ENCODE data around the gene PPP1R14D.
A peak's percentile ranks its signal among the peaks of the same experiment; 100 is the strongest.
"Not testable (repeated sequence)": the region's sequence is repeated elsewhere in the genome, so short reads cannot be mapped to it uniquely, and the experiment has no call there.

PPP1R14D gene, protein sequence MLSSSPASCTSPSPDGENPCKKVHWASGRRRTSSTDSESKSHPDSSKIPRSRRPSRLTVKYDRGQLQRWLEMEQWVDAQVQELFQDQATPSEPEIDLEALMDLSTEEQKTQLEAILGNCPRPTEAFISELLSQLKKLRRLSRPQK

DNA sequence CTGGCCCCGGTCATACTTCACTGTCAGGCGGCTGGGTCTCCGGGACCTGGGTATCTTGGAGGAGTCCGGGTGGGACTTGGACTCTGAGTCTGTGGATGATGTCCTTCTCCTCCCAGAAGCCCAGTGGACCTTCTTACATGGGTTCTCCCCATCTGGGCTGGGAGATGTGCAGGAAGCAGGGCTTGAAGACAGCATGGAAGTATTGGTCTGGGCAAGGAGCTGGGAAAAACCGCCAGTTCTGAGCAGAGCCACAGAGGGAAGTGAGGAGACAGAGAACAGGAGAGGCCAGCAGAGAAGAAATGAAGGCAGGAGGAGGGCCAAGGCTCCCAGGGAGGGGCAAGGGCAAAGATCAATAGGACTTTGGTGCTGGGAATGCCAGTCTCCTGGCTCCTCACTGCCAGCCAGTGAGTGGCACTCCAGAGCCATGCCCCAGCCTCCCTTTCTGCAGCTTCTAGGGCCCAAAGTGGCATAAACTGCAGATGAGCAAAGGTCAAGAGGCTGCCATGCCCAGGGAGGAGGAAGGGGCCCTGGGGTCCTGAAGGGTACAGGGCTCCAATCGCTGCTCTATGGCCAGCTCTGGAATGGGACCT is at the start of gene PPP1R14D:
Gene PPP1R14D (minus strand): TSS at position 262 of the 590 bp plus-strand sequence. CDS start 67 bp downstream, at position 195.
- DNase-seq (ENCODE audit: low read depth): no peak

DNA sequence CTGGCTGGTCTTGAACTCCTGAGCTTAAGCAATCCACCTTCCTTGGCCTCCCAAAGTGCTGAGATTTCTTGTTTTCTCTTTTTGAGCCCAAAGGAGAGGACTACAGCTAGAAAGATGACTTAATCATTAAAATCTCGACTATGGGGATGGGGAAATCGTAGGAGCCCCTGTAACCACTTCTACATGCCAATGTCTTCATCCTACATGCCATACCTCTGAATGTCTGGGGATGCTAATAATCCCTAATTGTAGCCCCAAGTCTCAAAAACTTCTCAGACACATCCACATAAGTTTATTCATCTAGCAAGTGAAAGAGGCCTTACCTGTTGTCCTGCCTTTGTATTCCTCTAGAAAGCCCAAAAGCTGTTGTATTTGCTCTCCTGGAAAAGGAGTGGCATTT is 49.2 kb upstream of the PPP1R14D start:
- no peak for DNase-seq (ENCODE audit: low read depth)

DNA sequence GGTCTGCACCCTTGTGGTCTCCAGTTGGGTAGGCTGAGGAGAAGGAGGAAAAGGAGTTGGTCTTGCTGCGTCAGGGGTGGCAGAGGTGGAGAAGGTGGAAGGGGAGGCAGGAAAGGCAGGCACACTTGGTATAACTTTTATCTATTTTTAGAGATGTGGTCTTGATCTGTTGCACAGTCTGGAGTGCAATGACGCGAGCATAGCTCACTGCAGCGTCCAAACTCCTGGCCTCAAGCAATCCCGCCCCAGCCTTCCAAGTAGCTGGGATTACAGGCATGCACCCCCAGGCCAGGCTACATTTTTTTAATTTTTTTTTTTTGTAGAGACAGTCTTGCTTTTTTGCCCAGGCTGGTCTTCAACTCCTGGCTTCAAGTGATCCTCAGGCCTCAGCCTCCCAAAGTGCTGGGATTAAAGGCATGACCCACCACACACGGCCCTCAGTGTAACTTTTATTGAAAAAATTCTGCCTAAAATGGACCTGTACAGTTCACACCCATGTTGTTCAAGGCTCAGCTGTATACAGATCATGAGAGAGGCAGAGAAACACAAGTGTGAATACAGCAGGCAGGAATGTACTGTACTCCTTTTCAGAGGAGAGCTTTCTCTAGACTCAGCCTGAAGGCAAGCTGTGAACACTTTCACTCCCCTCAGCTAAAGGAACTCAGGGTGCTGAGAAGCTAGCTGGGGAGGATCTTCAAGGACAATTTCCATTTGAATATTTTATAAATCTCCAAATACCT is 47.7 kb upstream of the PPP1R14D start:
- DNase-seq (ENCODE audit: low read depth): no peak

DNA sequence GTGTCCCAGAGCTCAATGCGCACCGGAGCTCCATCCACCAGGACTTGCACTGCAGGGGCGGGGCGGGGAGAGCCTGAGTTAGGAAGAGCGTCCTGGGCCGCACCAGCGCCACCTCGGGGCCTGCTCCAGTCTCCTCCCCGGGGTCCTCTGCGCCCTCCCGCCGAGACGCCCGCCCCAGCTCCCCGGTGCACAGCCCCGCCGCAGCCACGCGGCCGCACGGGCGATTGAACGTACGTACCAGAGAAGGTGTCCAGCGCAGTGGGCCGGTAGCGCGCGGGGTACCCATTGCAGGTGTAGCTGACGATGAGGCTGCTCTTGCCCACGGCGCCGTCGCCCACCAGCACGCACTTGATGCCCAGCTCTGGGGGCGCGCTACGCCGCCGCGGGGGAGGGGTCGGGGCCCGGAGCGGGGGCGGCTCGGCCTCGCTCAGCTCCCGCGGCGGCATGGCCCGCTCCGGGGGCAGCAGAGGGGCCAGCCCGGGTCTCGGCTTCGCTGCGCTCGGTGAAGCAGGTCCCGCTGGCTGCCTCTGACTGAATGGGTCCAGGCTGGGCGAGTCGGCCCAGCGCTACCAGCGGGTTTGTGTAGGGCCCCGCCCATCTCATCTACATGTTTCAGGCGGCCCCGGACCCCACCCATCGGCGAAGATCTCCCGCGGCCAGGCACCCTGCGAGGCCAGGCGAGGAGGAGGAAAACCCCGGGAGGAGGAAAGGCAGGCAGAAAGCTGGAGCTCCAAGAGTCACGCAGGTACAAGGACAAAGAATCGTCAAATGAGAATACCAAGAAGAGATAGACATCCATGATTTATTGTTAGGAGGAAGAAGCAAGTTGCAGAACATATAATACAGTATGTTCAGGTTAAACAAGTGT is 45.4 kb upstream of the PPP1R14D start, which contains the start of gene RHOV:
Gene RHOV (minus strand): TSS at position 541 of the 868 bp plus-strand sequence. CDS start 95 bp downstream, at position 446.
- no peak for DNase-seq (ENCODE audit: low read depth)

DNA sequence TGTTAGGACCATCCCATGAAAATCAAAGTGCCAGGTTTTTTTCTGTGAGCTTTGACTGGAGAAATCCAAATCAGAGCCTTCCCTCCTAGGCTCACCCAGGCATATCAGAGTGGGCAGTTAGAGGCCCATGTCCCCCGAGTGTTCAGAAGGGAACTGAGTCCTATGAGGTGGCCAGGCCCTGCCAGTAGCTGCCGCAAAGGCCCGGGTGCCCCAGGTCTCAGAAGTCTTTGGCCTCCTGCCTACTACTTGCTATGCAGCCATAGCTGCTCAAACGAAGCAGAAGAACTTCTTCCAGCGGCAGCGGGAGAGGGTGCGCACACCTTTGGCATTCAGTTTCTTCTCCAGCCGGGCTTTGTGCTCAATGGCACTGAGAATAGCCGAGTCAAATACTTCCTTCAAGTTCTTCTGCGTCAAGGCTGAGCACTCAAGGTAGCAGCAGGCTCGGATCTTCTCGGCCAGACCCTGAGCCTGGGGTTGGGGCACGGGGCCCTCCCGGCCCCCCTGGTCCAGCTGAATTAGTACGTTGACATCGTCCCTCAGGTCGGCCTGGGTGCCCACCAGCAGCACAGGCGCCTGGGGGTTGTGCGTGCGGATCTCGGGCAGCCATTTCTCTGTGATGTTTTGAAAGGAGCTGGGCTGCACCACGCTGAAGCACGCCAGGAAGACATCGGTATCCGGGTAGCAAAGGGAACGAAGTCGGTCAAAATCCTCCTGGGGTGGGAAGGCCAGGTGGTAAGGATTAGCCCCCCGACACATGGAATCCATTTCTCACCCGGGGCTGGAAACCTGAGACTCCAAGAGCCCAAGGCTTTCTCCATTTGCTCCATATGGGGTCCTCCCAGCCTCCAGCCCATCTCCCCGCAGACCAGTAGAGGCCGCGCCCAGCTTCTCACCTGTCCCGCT is 44.5 kb upstream of the PPP1R14D start:
- DNase-seq (ENCODE audit: low read depth): no peak

DNA sequence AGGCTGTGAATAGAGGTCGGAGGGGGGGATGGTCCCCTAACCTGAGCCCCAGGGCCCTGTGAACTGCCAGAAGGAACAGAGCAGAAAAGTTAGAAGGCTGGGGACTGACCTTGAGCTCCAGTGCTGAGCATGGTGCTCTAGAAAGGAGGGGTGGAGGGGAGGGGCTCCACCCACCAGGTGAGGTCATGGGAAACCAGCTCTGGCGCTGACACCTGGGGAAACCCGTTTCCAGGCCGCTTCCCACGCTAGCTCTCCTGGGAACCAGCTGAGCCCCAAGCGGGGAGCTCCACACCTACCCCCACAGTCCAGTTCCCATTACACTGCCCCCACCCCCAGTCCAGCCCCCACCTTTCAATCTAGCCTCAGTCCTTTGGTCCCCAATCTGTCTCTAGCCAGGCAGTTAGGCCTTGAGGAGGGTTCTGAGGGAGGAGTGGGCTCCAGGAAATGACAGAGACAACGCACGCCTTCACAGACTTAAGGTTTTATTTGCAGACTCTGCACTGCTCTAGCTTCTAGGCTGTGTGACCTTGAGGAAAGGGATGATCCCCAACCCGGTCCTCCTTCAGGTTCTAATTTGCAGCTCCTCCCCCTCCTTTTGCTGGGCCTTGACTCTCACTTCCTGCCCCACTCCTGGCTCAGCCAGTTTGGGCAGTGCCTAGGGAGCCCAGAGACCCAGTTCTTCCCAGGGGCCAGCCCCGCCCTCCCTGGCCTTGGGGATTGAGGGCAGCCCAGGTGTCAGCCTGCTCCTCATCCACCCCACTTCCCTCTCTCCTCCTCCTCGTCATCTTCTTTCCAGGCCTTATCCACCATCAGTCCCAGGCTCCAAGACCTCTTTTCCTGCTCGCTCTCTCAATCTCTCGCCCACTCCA is 43.5 kb upstream of the PPP1R14D start:
- no peak for DNase-seq (ENCODE audit: low read depth)

DNA sequence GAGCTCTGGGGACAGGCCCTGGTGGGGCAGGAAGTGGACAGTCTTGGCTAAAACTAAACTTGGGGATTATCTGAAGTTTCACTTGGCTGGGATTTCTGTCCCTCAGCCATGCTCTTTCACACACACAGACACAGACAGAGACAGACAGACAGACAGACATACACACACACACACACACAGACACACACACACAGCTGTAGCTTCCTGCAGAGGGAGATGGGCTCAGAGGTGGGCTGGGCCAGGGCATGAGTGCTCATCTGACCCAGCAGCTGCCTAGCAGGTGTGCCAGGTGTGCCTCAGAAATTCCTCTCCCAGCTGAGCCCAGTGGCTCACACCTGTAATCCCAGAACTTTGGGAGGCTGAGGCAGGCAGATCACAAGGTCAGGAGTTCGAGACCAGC is 42.2 kb upstream of the PPP1R14D start:
- no peak for DNase-seq (ENCODE audit: low read depth)

DNA sequence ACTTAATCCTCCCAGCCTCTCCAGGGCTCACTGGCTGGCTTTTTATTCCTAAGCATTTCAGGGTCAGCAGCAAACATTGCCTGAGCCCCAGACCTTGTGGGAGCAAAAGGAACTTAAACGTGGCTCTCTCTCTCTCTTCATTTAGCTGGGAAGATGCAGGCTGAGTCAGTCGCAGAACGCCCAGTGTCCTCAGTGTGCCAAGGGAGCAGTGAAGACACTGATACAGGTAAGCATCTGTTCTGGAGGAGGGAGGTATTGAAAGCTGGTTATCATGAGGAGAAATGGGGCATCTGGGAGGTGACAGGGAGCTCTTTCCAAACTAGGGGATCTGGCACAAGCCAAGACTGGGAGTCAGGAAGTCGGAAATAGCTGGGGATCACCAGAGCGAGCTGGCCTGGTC is 41.2 kb upstream of the PPP1R14D start:
- no peak for DNase-seq (ENCODE audit: low read depth)

DNA sequence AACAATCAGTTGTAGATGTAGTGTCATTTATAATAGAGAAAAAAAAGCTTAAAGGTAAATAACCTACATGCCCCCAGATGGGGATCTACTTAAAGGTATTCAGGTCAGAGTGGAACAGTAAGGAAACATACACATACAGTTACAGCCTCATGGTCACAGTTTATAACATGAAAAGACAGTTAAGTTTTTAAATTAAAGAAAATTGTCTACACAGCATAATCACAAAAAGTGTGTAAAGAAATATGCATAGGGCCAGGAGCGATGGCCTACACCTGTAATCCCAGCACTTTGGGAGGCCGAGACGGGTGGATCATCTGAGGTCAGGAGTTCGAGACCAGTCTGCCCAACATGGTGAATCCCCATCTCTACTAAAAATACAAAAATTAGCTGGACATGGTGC is 38.7 kb upstream of the PPP1R14D start:
- DNase-seq (ENCODE audit: low read depth): no peak

DNA sequence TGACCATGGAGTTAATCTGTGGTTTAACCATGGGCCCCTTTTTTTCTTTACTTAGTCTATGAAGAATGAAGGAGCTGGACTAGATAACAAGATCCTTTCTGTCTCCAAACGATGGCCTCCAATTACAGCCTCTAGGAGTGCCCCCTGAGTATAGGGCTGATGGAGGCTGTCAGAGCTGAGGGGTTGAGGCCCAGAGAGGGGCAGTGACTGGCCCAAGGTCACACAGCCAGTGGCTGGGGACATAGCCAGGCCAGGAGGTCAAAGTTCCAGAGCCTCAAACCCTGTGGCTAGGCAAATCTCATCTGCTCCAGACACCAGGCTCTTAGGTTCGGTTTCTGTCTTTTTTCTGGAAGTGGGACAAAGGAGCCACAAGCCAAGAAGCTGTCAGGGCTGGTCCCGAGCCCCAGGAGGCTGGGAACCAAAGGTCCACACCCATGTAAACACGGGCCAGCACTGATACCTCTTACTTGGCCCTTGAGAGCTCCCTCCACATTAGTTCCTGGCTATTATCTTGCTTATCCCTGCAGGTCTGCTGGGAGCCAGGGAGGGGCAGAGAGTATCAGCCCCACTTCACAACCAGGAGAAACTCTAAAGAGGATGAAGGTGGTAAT is 35.3 kb upstream of the PPP1R14D start:
- no peak for DNase-seq (ENCODE audit: low read depth)

DNA sequence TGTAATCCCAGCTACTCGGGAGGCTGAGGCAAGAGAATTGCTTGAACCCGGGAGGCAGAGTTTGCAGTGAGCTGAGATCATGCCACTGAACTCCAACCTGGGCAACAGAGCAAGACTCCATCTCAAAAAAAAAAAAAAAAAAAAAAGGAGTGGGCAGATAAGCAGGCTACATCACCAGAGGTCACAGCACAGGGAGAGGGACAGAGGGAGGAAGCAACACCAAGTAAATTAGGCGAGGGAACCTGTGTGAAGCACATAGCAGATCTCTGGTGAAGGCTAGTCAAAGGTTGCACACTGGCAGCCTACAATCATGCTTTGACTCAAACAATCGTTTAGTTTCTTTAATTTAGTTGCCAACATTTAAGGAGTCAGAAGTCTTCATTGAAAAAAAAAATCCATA is 32.6 kb upstream of the PPP1R14D start:
- DNase-seq (ENCODE audit: low read depth): not testable (repeated sequence)

DNA sequence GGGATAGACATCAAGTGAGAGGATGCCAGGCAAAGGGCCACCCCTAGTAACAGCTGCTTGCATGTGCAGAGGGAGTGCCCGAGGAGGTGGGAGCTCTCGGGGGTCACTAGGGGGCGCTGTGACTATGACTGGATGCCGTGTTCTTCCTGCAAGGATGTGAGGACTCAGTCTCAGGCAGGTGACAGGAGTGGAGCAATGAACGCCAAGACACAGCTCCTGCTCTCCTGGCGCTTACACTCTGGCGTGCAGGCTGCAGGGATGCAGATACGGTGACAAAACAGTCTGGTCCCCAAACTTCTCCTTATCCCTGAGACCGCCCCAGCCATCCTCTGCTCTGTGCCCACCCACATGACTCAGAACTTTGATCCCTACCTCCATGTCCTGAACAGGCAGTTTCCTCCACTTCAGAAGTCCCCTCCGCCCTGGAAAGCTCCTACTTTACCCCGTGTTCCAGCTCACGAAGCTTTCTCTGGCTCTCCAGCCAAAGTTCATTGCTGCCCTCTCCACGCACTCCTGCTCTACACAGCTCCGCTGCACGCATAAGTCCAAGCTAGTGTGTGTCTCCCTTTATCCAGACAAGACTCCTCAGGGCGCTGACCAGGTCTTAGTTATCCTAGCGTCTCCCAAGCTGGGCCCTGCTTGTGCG is 30.8 kb upstream of the PPP1R14D start:
- DNase-seq (ENCODE audit: low read depth): peak; percentile 50

DNA sequence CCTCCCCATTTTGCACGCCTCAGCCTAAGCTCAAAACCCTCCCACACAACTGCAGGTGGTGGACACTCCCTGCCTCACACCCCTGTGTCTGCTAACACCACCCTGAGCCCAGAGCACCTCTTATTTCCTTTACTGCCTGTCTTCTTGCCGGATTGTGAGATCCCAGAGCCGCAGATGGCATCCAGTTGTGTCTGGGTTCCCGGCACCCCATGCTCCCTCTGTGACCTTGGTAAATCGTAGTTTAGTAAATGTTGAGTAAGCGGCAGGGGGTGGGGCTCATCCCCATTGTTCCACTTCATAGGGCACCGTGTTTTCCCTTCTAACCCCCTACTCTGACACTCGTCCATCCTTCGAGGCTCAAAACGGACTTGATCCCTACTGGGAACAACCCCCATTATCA is 30.2 kb upstream of the PPP1R14D start:
- DNase-seq (ENCODE audit: low read depth): no peak

DNA sequence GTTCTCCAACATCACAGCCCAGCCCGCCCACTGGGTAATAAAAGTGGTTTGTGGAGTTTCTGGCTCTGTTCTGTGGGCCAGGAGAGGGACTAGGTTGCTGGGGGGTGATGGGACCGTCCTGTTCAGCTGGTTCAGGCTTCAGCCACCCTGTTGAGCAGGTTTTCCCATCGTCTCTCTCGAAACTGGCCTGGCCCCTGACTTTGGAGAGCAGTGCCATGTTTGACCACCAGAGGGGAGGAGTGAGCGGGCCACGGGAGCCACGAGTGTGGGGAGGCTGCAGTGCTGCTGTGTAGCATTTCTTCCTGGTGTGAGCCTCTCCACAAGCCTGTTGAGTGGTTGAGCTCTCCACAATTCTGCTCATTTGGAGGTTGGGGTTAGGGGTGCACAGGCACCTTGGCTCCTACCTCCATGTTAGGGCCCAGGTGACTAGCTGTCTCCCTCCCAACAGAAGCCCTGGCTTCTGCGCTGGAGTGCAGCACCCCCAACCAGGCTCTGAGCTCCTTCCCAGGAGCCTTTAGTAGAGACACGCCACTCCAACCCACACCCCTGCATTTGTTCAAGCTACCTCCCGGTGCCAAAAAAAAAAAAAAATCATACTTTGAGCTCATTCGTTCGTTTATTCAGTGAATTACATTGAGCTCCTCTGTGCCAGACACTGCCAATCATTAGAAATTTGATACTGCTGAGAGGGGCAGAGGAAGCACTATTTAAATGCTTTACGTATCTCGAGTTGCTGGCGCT is 29.3 kb upstream of the PPP1R14D start:
- DNase-seq (ENCODE audit: low read depth): peak; percentile 59

DNA sequence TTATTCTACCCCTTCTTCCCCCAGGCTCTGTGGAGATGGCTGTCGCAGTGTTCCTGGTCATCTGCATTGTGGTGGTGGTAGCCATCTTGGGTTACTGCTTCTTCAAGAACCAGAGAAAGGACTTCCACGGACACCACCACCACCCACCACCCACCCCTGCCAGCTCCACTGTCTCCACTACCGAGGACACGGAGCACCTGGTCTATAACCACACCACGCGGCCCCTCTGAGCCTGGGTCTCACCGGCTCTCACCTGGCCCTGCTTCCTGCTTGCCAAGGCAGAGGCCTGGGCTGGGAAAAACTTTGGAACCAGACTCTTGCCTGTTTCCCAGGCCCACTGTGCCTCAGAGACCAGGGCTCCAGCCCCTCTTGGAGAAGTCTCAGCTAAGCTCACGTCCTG is 28.2 kb upstream of the PPP1R14D start:
- no peak for DNase-seq (ENCODE audit: low read depth)

DNA sequence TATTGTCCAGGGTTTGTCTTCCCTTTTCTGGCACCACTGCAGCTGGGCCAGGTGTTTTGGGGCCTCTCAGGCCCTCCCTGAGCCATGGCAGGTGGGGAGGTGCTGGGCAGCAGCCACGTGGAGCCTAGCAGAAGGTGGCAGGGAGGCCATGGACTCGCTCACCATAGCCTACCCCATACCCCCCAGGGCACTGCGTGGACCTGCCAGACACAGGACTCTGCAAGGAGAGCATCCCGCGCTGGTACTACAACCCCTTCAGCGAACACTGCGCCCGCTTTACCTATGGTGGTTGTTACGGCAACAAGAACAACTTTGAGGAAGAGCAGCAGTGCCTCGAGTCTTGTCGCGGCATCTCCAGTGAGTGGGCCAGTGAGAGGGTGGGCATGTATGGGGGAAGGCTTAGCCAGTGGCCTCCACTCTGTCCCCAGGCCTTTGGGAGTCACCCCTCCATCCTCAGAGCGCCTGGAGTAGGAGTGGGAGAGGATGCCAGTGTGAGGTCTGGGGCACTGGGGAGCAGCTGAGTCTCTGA is 27.3 kb upstream of the PPP1R14D start:
- no peak for DNase-seq (ENCODE audit: low read depth)

DNA sequence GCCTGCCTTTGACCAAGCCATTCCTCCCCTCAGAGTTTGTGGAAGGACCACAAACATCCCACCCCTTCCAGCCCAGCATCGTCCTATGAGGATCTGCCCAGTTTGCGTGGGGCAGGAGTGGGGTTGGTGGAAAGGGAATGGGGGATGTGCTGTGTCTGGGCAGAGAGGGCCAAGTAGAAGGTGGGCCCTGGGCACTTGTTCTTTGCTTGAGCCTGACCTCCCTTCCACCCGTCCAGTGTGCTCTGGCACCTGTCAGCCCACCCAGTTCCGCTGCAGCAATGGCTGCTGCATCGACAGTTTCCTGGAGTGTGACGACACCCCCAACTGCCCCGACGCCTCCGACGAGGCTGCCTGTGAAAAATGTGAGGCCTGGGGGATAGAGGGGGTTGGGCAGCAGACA is 25.7 kb upstream of the PPP1R14D start:
- no peak for DNase-seq (ENCODE audit: low read depth)

DNA sequence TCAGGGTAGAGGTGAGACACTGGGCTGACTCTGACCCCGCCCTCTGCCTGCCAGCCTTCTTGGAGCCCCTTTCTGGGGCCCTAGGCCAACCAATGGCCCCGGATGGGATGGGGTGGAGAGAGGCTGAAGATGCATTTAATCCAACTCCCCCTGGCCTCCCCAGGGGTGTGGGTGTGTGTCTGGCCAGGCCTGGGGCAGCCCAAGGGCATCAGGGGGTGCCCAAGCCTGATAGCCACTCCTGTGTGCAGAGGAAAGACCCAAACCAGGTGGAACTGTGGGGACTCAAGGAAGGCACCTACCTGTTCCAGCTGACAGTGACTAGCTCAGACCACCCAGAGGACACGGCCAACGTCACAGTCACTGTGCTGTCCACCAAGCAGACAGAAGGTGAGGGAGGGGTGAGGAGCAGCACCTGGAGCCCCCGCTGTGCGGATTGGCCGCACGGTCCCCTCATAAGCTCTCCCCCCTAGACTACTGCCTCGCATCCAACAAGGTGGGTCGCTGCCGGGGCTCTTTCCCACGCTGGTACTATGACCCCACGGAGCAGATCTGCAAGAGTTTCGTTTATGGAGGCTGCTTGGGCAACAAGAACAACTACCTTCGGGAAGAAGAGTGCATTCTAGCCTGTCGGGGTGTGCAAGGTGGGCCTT is 24.9 kb upstream of the PPP1R14D start:
- DNase-seq (ENCODE audit: low read depth): no peak

Data from stimulated activated CD8-positive, alpha-beta memory T cell treated with anti-CD3 and anti-CD28 coated beads, Interleukin-12 subunit alpha, Interleukin-12 subunit beta, amount 100 ng/mL, for 4 hours (primary cell).